HepG2 (cell line): ENCODE data around the gene CARHSP1. TPM values are rescaled to one million over a fixed set of nuclear protein-coding genes. Genes with fewer than 3 reads are reported as not detected.

ENCODE experiments used
- CCAR2 ChIP-seq: fragments of 200-400 bp; formaldehyde crosslinking; optimal IDR thresholded peaks from 2 replicates; pipeline ENCODE3; 2018; ENCODE audit warnings: low read depth, mild to moderate bottlenecking, low read length, moderate library complexity
- GPN1 ChIP-seq: sonication (generic); formaldehyde crosslinking; IDR thresholded peaks from 2 replicates; pipeline ENCODE4 v1.5.1; 2020; ENCODE audit warnings: missing genetic modification reagents, borderline replicate concordance
- ISL2 ChIP-seq: sonication (generic); formaldehyde crosslinking; IDR thresholded peaks from 2 replicates; pipeline ENCODE4 v1.5.0; 2020; ENCODE audit warnings: missing genetic modification reagents
- JARID2 ChIP-seq: sonication (generic); formaldehyde crosslinking; IDR thresholded peaks from 2 replicates; pipeline ENCODE4 v1.8.1; 2023; ENCODE audit warnings: missing genetic modification reagents, inconsistent platforms; ENCODE audit not compliant: insufficient replicate concordance
- KAT2B ChIP-seq: fragments of 150-350 bp; IDR thresholded peaks from 2 replicates; pipeline ENCODE4 v1.6.1; 2014; ENCODE audit warnings: low read depth, low read length, borderline replicate concordance
- MBNL3 ChIP-seq: fragments of 250-450 bp; sonication (Bioruptor Pico); conservative IDR thresholded peaks from 2 replicates; pipeline ENCODE4 v1.8.0; 2022; ENCODE audit warnings: mild to moderate bottlenecking, inconsistent platforms
- PAF1 ChIP-seq: IDR thresholded peaks from 2 replicates; pipeline ENCODE4 v1.6.1; 2016; ENCODE audit warnings: missing genetic modification reagents, missing compliant biosample characterization
- PAX8 ChIP-seq: sonication (generic); formaldehyde crosslinking; IDR thresholded peaks from 2 replicates; pipeline ENCODE4 v1.8.0; 2022; ENCODE audit warnings: mild to moderate bottlenecking, missing genetic modification reagents, borderline replicate concordance
- SOX13 ChIP-seq, 3 experiments: fragments of 450-650 bp in 1 of 3; sonication (generic) in 1 of 3; formaldehyde crosslinking in 1 of 3; IDR thresholded peaks in 2 of 3; conservative IDR thresholded peaks in 1 of 3; 2 replicates each; pipeline versions ENCODE4 v1.5.0 to v1.6.1; 2016 to 2020; ENCODE audit warnings: antibody characterized with exemption in 1 of 3, mild to moderate bottlenecking in 1 of 3, missing compliant biosample characterization in 1 of 3, missing genetic modification reagents in 1 of 3, moderate library complexity in 1 of 3
- ZNF431 ChIP-seq: sonication (generic); formaldehyde crosslinking; IDR thresholded peaks from 2 replicates; pipeline ENCODE4 v1.9.0; 2022; ENCODE audit warnings: missing genetic modification reagents, low read depth, mild to moderate bottlenecking, borderline replicate concordance
- ZNF644 ChIP-seq: IDR thresholded peaks from 2 replicates; pipeline ENCODE4 v1.6.1; 2016; ENCODE audit warnings: low read depth
- ZNF841 ChIP-seq: sonication (generic); formaldehyde crosslinking; IDR thresholded peaks from 2 replicates; pipeline ENCODE4 v1.8.1; 2023; ENCODE audit warnings: missing genetic modification reagents, borderline replicate concordance
- polyA plus RNA-seq, 8 experiments: library from polyadenylated mRNA; depleted of rRNA in 3 of 8; stranded (reverse) in 7 of 8; unstranded in 1 of 8; fragments of >200 nt; fragmentation: Illumina TruSeq in 4 of 8; extraction: Trizol in 4 of 8; gene quantifications; 2 replicates each; pipeline versions ENCODE4 v1.2.1 to v1.2.3, GENCODE V29; 2011 to 2016; ENCODE audit warnings: low read depth in 4 of 8, missing spikeins in 1 of 8, mixed read lengths in 1 of 8; ENCODE audit not compliant: insufficient read depth in 1 of 8
- total RNA-seq, 5 experiments: library from RNA; depleted of rRNA; stranded (reverse); fragments of >200 nt; fragmentation: Illumina TruSeq; extraction: Trizol; gene quantifications; 2 replicates each; pipeline ENCODE4 v1.2.3, GENCODE V29; 2016; ENCODE audit warnings: low read depth in 1 of 5
- TF ChIP-seq, protein P1 (sequence below): sonication (generic); formaldehyde crosslinking; IDR thresholded peaks from 2 replicates; pipeline ENCODE4 v1.4.0; 2020; ENCODE audit warnings: missing genetic modification reagents
- TF ChIP-seq, protein P2 (sequence below): sonication (generic); formaldehyde crosslinking; conservative IDR thresholded peaks from 2 replicates; pipeline ENCODE4 v1.8.1; 2023; ENCODE audit warnings: missing genetic modification reagents
- TF ChIP-seq, protein P3 (sequence below): sonication (generic); formaldehyde crosslinking; IDR thresholded peaks from 2 replicates; pipeline ENCODE4 v1.5.1; 2020; ENCODE audit warnings: missing genetic modification reagents, mild to moderate bottlenecking, borderline replicate concordance
- TF ChIP-seq, protein P4 (sequence below): sonication (generic); formaldehyde crosslinking; conservative IDR thresholded peaks from 2 replicates; pipeline ENCODE4 v1.4.0; 2020; ENCODE audit warnings: missing genetic modification reagents

The CARHSP1 gene
- total and polyA plus RNA-seq, 2 of the 13 experiments (the other 11 are each of a cell fraction or from before 2014, with no cell fraction given): 173 to 345 TPM

DNA sequence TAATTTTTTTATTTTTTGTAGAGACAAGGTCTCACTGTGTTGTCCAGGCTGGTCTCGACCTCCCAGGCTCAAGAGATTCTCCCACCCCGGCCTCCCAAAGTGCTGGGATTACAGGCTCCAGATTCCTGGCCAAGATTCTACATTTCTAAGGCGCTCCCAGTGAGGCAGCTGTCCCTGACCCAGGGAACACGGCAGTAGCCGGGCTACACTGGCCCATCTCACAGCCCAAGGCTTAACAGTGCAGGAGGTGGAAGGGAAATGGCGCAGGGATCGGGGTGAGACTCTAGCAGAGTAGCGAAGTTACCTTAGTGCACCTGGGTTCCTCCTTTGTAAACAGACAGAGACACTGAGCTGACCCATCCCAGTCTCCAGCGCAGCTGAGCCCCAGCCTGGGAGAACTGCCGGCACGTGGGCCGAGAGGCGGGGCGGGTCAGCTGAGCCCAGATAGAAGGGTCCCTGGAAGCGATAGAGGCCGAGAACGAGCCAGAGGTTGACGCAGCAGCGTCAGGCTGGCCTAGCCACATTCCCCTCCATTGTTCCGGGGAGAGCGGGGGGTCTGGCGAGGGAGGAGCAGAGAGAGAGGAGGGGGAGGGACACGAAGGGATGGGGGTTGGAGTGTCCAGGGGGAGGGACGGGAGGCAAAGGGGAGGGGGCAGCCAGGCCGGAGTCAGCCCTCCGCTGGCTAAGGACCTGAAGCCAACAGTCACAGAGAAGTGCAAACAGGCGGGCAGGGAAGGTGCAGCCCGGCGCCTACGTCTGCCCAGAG lies 2.5 kb downstream of the CARHSP1 start (continued):
- TF ChIP-seq, protein P1, sequence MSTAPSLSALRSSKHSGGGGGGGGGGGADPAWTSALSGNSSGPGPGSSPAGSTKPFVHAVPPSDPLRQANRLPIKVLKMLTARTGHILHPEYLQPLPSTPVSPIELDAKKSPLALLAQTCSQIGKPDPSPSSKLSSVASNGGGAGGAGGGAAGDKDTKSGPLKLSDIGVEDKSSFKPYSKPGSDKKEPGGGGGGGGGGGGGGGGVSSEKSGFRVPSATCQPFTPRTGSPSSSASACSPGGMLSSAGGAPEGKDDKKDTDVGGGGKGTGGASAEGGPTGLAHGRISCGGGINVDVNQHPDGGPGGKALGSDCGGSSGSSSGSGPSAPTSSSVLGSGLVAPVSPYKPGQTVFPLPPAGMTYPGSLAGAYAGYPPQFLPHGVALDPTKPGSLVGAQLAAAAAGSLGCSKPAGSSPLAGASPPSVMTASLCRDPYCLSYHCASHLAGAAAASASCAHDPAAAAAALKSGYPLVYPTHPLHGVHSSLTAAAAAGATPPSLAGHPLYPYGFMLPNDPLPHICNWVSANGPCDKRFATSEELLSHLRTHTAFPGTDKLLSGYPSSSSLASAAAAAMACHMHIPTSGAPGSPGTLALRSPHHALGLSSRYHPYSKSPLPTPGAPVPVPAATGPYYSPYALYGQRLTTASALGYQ (CRISPR knock-in tag): 0 out of 2 replicates have a peak, but pooled peaks have one; percentile 55
- TF ChIP-seq GPN1 (CRISPR knock-in tag) (no peak), JARID2 (CRISPR knock-in tag) (no peak), ZNF644 (CRISPR knock-in tag) (peak; percentile 69; the same call in 1 of the 2 replicates), ZNF841 (CRISPR knock-in tag) (no peak), CCAR2 (no peak), SOX13 (IDR thresholded peaks at IDR 0.05) (peak; percentile 68), SOX13 (CRISPR knock-in tag; conservative IDR thresholded peaks at IDR 0.05 in 1 of 2, IDR thresholded peaks at IDR 0.05 in 1 of 2) (peak; percentile 31 to 92; a peak in 2 of 4 replicates), ISL2 (CRISPR knock-in tag) (no peak), KAT2B (no peak), PAF1 (no peak), PAX8 (CRISPR knock-in tag) (no peak), ZNF431 (CRISPR knock-in tag) (no peak), MBNL3 (CRISPR knock-in tag) (no peak)
- TF ChIP-seq, protein P2, sequence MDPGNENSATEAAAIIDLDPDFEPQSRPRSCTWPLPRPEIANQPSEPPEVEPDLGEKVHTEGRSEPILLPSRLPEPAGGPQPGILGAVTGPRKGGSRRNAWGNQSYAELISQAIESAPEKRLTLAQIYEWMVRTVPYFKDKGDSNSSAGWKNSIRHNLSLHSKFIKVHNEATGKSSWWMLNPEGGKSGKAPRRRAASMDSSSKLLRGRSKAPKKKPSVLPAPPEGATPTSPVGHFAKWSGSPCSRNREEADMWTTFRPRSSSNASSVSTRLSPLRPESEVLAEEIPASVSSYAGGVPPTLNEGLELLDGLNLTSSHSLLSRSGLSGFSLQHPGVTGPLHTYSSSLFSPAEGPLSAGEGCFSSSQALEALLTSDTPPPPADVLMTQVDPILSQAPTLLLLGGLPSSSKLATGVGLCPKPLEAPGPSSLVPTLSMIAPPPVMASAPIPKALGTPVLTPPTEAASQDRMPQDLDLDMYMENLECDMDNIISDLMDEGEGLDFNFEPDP (CRISPR knock-in tag): no peak
- TF ChIP-seq, protein P3, sequence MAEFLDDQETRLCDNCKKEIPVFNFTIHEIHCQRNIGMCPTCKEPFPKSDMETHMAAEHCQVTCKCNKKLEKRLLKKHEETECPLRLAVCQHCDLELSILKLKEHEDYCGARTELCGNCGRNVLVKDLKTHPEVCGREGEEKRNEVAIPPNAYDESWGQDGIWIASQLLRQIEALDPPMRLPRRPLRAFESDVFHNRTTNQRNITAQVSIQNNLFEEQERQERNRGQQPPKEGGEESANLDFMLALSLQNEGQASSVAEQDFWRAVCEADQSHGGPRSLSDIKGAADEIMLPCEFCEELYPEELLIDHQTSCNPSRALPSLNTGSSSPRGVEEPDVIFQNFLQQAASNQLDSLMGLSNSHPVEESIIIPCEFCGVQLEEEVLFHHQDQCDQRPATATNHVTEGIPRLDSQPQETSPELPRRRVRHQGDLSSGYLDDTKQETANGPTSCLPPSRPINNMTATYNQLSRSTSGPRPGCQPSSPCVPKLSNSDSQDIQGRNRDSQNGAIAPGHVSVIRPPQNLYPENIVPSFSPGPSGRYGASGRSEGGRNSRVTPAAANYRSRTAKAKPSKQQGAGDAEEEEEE (CRISPR knock-in tag): peak; percentile 76; the same call in 1 of the 2 replicates
- TF ChIP-seq, protein P4, sequence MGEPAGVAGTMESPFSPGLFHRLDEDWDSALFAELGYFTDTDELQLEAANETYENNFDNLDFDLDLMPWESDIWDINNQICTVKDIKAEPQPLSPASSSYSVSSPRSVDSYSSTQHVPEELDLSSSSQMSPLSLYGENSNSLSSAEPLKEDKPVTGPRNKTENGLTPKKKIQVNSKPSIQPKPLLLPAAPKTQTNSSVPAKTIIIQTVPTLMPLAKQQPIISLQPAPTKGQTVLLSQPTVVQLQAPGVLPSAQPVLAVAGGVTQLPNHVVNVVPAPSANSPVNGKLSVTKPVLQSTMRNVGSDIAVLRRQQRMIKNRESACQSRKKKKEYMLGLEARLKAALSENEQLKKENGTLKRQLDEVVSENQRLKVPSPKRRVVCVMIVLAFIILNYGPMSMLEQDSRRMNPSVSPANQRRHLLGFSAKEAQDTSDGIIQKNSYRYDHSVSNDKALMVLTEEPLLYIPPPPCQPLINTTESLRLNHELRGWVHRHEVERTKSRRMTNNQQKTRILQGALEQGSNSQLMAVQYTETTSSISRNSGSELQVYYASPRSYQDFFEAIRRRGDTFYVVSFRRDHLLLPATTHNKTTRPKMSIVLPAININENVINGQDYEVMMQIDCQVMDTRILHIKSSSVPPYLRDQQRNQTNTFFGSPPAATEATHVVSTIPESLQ (CRISPR knock-in tag): peak; percentile 19; the same call in 1 of the 2 replicates
